H1 (cell line): ENCODE measurements around the gene SNAP47. TPM values are rescaled to one million over a fixed set of nuclear protein-coding genes. Genes with fewer than 3 reads are reported as not detected.

Experiments
- ATF2 ChIP-seq: IDR thresholded peaks from 2 replicates; pipeline ENCODE4 v1.6.1; 2012; ENCODE audit warnings: low read length, inconsistent platforms
- CHD7 ChIP-seq: fragments of 300-600 bp; sonication (generic); IDR thresholded peaks from 2 replicates; pipeline ENCODE4 v1.7.1; 2012; ENCODE audit warnings: low read length, moderate library complexity, mild to moderate bottlenecking, inconsistent platforms; ENCODE audit not compliant: insufficient replicate concordance
- GABPA ChIP-seq: IDR thresholded peaks from 2 replicates; pipeline ENCODE4 v1.6.1; 2011; ENCODE audit warnings: mild to moderate bottlenecking, low read length, moderate library complexity, borderline replicate concordance; ENCODE audit not compliant: insufficient read depth
- HDAC6 ChIP-seq: IDR thresholded peaks from one replicate; pipeline ENCODE4 v1.7.1; 2012; ENCODE audit warnings: low read depth, mild to moderate bottlenecking, inconsistent platforms, low read length, moderate library complexity
- KDM1A ChIP-seq: fragments of 200-600, 300-600 bp; sonication (generic); IDR thresholded peaks from 2 replicates; pipeline ENCODE4 v1.7.1; 2016; ENCODE audit warnings: mild to moderate bottlenecking, low read length, borderline replicate concordance
- POU5F1 ChIP-seq: IDR thresholded peaks from 2 replicates; pipeline ENCODE4 v1.6.1; 2011; ENCODE audit warnings: low read depth, mild to moderate bottlenecking, low read length, moderate library complexity
- TCF12 ChIP-seq: IDR thresholded peaks from 2 replicates; pipeline ENCODE4 v1.6.1; 2011; ENCODE audit warnings: low read depth, mild to moderate bottlenecking, low read length
- YY1 ChIP-seq: IDR thresholded peaks from 2 replicates; pipeline ENCODE4 v1.6.1; 2011; ENCODE audit warnings: low read depth, mild to moderate bottlenecking, low read length
- ZNF274 ChIP-seq: IDR thresholded peaks from 2 replicates; pipeline ENCODE4 v1.7.0; 2012; ENCODE audit warnings: low read length, borderline replicate concordance; ENCODE audit errors: extremely low read depth
- polyA plus RNA-seq, 7 experiments: library from polyadenylated mRNA; depleted of rRNA in 3 of 7; stranded (reverse) in 5 of 7; unstranded in 2 of 7; fragments of >200 nt in 5 of 7; fragments of 200-250 nt in 2 of 7; gene quantifications; 1 replicate in 5 of 7; 2 replicates in 1 of 7; 4 replicates in 1 of 7; pipeline versions ENCODE4 v1.2.1 to v1.2.3, GENCODE V29; 2011 to 2013; ENCODE audit warnings: missing spikeins in 2 of 7, mixed read lengths in 2 of 7
- total RNA-seq: library from RNA; stranded (reverse); fragmentation: NEBNext Ultra II Directional; extraction: Animal tissue kit (Norgen Biotek cat#: 25700); gene quantifications from 2 replicates; pipeline ENCODE4 v1.2.1, GENCODE V29; 2021

The SNAP47 gene
- total and polyA plus RNA-seq, 2 of the 8 experiments (the other 6 are each of a cell fraction or from before 2014, with no cell fraction given): 37.6 to 42.2 TPM

GRCh38 chr1:227762231-227762911 is 27.1 kb downstream of the SNAP47 start (continued):
- TF ChIP-seq KDM1A (no peak), ZNF274 (no peak), TCF12 (no peak), HDAC6 (no peak), ATF2 (no peak), GABPA (peak; percentile 72; the same call in 1 of the 2 replicates), POU5F1 (no peak), YY1 (peak; percentile 67), CHD7 (no peak)
